ENCODE results near the gene CERK. TPM values are rescaled to one million over a fixed set of nuclear protein-coding genes. Genes with fewer than 3 reads are reported as not detected.
A peak's percentile ranks its signal among the peaks of the same experiment; 100 is the strongest.
"Not testable (repeated sequence)": the region's sequence is repeated elsewhere in the genome, so short reads cannot be mapped to it uniquely, and the experiment has no call there.

Gene CERK
- total RNA-seq, 1 donor from 2014 or later, result 87.8 TPM

DNA sequence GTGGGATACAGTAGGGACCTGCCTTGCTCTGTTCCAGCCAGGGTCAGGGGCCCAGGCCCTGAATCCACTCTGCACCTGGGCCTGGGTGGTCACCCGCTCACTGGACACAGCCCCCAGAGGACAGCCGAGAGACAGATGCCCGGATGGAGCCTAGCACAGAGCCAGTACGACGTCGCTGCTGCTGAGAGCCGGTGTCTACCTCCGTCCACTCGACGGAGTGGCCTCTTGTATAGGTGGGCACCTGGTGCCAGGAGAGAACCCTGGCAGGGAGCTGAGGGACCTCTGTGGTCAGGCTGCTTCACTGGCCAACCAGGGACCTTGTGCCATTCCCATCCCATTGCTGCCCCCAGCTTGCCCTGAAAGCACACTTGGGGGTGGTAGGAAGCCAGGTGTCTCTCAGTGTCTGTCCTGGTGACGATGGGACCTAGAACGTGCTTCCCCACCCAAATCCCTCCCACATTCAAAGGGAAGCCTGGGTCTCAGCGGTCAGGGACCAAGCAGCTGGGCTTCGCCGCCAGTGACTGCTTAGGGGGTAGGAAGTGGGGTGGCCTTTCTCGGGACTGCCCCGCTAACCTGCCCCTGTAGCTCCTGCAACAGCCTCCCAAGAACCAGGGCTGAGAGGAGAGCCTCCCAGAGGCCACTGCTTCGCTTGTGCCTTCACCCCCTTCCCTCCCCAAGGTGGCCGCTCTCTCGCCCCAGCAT is 10.3 kb upstream of the CERK start:
- DNase-seq, result no peak

DNA sequence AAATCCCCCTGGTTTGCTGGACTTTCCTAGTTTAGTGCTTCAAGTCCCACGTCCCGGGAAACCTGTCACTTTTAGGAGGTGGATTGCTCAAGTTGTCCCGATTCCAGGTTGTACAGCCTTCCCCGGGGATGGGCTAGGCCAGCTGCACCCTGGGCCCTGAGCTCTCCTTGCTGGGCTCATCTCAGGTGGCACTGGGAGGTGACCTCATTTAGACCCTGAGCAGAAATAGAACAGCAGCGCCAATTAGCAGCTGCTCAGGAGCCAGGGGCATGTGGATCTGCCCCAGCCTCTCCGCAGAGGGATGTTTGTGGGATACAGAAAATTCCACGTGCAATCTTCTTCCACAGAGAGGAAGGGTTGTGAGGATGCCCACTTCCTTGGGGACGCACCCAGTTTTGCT is 9.6 kb upstream of the CERK start:
- no peak for DNase-seq

DNA sequence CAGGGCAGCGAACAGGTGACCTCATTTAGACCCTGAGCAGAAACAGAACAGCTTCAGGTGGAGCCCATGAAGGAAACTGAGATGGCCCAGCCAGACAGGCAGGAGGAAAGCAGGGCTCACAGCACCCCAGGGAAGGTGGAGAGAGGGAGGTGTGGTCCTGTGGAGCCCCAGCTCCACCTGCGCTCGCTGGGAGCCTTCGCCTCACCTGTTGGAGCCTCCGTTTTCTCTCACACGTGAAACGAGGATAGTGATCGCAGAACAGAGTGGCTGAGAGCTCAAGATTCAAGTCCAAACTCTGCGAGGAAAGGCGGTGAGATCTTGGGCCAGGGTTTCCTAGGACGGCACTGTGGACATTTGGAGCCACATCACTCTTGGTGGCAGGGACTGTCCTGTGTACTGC is 8.6 kb upstream of the CERK start:
- DNase-seq, result no peak

DNA sequence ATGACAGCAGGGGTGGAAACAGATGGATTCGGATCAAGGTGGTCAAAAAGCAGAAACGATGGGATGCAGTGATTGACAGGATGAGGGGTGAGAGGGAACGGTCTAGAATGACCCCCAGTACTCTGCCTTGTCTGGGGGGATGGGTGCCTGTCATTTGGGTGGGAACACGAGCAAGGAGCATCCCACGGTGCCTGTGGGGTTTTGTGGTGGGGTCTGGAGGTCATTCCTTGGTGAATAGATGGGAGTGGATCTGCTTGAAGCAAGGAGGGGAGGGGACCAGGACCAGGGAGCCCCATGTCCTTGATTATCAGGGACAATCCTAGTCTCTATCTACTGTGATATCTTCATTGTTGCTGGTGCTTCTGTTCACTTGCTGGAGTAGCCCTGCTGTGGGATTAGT is 8.1 kb upstream of the CERK start:
- no peak for DNase-seq

DNA sequence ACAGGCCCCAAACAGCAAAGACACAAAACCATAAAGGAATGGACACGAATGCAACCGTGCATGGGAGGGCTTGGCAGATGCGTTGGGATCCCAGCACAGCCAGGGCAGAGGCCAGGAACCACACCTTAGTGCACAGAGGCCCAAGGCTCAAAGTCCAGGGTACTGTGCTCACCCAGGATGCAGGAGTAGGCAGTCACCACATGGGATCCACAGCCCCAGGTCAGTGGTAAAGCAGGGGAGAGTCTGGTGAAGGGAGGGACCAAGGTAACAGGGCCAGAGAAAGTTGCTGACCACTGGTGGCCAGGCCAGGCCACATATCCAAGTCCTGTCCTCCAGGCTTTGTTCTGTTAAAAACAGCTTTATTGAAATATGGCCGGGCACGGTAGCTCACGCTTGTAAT is 6.5 kb upstream of the CERK start:
- no peak for DNase-seq

DNA sequence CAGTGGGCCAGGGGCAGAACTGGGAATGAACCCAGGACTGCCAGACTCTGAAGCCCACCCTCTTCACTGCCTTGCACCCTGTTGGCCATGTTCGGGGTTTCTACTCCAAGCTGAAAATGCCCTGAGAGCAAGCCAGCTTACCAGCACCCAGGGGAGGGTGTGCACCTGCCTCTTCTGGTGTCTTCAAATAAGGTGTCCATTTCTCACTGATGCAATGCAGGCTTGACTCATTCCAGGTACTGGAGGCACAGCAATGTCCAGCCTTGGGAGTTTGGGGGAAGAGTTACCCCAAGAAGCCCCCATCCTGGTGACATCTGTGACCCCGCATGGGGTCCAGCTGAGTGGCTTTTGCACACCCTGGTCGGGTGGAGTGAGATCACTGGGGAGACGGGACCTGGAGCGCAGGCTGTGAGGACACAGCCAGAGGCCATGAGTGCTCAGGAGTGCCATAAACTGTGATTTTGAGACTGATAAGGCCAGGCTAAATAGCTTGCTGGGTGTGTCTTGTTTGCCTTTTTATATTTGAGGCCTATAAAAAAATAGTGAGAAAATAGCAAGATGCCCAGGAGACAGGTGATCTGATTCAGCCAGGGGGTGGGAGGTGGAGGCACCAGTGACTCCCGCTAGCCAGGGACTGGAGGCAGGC is 4.6 kb upstream of the CERK start:
- DNase-seq, result no peak

DNA sequence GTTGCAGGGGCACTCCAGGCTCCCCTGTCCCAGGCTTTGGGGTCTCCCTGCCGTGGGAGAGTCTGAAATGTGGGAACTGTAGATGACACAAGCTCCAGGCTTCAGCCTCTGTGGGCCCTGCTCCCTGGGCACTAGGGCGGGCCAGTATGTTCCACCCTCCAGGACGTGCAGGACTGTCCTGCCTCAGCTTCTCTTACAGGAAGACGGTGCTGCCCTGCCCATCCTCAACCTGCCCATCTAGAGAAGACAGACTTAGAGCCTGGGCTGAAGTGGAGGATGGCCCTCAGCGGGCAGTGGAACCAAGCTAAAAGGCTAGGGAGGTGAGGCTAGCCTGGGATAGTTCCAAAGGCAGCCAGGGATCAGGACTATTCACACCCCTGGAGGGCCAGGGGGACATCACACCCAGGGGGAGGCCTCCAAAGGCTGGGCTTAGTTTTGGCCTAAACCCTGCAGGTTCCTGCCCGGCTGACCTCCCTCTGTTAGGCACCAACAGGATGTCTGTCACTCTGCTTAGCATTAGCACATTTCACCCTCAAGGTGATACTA is 4.0 kb upstream of the CERK start:
- DNase-seq, result no peak

DNA sequence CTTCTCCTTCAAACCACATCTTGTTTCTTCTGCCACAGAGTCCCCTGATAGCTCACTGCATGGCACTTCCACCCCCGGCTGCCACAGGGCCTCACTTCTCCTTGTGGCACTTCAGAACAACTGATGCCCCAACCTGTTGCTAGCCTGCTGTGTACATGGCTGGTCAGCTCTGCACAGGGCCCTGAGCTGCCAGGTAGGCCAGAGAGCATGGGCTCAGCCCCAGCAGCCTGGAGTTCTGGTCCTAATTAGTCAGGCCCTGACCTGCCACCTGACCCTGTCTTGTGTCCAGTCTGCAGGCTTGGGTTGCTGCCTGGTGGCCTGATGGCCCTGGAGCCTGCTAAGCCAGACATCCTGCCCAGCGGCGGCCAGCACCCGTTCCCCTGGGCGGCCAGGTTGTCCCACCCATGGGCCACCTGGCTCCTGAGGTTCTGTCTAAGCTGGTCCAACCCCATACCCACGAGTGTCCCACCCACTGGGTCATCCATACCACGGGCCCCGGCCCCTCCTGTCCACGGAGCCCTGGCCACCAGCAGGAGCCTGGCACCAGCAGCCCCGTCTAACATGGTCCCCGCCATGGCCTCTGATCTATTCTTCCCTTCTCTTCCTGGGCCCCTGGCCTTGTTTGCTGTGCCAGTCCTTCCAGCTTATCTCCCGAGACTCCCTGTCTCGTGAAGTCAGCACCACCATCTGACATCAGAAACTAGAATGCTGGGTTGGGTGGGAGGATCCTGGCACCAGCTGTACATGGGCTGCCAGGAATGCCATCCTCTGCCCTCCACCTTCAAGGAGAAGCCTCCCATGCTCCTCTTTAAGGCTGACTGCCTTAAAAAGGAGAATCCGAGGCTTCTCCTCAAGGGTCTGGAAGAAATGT is 3.1 kb upstream of the CERK start:
- DNase-seq, result no peak

DNA sequence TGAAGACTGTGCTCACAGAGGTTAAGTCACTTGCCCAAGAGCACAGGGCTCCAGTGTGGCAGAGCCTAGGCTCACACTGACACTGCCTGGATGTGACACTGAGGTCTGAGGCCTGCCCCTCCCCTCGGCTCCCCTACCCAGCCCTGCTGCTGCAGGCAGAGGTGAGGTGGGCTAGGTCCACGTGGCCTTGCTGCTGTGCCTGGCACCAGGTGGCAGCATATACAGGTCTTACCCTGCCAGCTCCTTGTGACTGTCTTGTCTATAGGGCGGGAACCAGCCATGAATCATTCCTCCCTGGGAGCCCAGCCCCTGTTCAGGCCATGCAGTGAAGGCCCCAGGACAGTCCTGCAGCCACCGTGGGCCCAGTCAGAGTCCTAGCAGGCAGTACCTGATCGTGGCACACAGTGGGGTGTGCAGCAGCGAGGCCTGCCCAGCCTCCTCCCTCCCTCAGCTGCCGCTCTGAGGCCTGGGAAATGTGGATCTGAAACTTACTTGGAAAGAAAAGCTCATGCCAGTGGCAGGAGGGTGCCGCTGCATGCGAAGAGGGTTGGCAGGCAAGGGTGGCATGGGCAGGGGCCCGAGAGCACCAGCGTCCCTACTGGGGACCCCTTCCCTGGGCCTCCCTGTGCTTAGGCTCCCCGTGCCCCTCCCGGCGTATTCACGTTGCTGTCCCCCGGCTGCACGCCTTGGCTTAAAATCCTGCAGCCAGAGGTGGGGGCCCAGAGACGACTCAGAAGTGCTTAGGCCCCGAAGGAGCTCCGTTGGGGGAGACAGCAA is 1.2 kb upstream of the CERK start:
- DNase-seq, result no peak

DNA sequence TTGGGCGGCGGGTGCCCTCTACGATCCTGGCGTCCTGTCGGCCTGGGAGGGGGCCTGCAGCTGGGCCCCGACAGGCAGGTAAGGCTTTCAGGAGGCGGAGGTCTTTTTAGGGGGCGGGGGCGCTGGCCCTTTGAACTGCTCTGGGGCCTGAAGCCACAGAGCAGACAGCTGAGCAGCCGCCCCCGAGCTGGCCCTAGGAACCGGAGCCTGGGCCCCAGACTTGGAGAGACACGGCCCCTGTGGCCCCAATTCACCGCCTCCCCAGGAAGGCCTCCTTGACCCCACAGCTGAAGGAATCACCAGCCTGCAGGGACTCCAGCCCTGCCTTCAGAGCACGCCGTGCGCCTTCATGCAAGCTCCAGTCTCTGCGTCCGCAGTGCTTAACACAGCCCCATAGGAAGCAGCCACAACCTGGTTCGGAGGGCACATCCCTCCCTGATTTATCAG is 618 bp upstream of the CERK start:
- DNase-seq, result peak; percentile 52

DNA sequence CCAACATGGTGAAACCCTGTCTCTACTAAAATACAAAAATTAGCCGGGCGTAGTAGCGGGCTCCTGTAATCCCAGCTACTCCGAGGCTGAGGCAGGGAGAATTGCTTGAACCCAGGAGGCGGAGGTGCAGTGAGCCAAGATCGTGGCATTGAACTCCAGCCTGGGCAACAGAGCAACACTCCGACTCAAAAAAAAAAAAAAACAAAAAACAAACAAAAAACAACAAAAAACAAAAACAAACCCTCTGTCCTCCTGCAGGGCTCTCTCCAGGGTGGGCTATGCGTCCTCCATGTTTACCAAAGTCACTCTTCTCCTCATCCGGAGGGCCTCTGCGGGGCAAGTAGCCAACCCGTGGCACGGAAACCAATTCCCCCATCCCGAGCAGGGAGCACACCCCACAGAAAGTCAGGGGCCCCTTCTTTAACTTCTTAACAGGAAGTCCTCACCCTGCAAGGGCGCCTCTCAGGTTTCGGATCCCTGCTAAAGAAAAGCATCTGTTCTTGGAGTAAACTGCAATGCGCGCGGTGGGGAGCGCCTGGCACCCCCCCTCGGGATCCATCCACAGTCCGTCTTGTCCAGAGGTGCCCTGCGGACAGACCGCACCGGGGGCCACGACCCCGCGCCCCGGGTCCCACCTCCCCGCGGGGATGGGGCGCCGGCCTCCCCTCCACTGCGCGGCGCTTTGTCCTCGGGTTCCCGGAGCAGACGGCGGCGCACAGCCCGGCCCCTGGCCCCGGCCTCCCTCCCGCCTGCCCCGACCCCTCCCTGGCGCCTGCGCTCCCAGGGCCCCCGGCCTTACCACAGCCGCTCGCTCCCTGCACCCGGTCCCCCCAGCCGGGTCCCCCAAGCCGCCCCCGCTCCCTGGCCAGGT is 712 bp downstream of the CERK start:
- peak; percentile 44 for DNase-seq

DNA sequence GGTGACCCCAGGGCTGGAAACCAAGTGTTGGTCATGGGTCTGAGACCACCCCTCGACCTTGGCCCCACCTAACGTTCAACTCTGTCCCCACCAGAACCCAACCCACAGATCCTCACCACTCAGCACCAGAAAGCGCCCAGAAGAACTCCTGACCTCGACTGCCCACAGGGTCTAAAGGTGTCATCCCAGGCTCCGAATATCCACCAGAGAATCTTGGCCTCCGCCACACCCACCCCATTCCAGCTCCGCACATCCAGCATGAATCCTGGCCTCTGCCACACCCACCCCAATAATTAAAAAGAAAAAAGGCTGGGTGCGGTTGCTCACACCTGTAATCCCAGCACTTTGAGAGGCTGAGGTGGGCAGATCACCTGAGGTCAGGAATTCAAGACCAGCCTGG is 1.3 kb downstream of the CERK start:
- no peak for DNase-seq

DNA sequence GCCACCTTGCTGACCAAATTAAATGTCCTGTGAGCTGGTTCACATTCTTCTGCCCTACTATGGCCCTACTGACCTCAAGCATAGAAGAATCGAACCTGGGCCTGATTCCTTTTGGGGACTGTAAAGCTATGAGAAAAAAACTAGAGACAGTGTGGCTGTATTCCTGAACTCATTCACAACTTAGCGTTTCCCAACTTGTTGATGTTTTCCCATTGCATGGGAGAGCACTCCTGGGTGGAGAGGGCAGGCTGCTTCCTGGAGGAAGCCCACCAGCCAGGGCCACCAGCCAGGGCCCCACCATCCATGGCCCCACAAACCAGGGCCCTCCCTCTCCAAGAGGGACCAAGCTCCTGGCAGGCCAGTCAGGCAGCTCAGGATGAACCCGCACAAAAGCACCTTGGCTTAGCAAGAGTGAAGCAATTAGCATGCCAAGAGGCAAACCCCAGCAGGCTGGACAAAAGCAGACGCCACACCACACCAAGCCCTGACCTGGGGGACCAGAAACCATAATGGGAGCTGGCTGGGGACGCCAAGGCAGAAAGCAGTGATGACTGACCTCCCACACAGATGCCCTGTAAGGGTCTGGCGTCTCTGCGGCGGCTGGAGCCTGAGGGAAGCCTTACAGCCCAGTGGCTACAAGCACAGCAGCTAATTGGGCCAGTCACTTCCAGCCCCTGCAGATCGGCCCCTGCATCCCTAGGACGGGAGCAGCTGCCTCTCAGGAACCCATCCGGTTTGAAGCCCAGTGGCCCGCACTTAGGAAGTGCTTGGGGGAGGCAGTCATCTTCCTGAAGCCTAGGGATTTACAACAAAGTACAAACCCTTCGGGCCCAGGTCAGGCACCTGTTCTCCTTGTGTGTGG is 2.1 kb downstream of the CERK start:
- DNase-seq, result peak; percentile 92

DNA sequence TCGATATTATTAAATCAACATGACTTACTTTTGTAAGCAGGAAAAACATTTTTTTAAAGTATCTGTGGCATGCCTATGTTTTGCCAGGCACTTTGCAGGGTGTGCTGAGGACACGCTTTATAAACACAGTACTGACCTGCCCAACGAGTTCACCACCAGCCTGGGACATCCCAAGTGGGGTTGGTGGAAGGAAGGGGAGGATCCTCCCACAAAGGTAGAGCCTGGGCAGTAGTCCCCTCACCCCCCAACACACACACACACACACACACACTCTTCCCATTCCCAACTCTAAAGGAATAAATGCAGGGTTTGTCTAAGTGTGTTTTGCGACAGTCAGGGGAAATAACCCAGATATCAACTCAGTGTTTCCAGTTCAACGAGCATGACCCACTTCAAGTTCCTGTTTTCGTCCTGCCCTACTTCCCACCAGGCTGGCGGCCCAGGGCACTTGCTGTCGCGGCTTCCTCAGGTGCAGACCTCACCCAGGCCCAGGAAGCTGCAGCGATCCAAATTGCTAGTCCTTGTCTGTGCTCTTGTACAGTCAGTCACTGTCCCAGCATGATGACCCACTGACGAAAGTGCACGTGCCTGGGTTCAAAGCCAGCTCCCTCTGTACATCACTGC is 3.1 kb downstream of the CERK start:
- DNase-seq, result peak; percentile 69

DNA sequence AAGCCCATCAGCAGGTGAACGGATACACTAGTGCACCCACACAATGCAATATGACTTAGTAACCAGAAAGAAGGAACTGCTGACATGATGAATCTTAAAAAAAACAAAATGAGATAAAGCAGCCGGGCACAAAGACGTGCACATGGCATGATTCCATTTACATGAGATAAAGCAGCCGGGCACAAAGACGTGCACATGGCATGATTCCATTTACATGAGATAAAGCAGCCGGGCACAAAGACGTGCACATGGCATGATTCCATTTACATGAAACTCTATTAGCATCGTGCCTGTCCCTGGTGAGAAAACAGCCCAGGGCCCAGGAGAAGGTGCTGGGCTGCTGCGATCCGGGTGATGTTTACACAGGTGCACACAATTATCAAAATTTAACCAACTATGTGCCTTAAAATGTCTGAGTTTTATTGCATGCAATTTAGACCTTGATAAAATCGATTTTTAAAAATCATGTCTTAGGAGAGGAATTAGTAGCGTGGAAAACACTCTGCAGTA is 3.8 kb downstream of the CERK start:
- not testable (repeated sequence) for DNase-seq

DNA sequence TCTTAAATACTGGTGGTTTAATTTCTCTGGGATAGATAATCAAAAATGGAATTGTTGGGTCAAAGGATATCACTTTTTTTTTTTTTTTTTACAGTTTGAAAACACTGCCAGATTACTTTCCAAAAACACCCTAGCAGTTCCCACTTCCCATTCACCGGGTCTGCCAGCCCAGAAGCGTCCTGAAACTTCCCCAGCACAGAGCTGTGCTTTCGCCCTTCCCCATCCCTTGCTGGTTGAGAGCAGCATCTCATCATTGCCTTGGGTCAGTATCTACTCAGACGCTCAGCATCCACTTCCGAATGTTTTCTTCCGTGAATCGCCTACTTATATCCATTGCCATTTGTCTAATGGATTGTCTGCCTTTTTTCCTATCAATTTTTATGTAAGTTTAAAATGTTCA is 5.5 kb downstream of the CERK start:
- DNase-seq, result no peak

DNA sequence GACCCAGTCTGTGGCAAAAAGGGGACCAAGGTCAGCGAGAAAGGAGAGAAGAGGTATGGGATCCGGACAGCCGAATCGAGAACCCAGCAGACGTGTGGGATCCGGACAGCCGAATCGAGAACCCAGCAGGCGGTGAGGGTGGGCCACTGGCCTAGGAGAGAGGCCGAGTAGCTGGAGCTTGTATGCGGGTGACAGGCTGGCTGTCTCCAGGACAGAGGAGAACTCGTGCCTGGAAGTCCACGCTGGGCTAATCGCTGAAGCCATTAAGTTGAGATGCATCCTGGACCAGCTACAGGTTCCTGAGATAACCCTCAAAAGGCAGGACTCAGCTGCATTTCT is 6.0 kb downstream of the CERK start:
- DNase-seq, result no peak

DNA sequence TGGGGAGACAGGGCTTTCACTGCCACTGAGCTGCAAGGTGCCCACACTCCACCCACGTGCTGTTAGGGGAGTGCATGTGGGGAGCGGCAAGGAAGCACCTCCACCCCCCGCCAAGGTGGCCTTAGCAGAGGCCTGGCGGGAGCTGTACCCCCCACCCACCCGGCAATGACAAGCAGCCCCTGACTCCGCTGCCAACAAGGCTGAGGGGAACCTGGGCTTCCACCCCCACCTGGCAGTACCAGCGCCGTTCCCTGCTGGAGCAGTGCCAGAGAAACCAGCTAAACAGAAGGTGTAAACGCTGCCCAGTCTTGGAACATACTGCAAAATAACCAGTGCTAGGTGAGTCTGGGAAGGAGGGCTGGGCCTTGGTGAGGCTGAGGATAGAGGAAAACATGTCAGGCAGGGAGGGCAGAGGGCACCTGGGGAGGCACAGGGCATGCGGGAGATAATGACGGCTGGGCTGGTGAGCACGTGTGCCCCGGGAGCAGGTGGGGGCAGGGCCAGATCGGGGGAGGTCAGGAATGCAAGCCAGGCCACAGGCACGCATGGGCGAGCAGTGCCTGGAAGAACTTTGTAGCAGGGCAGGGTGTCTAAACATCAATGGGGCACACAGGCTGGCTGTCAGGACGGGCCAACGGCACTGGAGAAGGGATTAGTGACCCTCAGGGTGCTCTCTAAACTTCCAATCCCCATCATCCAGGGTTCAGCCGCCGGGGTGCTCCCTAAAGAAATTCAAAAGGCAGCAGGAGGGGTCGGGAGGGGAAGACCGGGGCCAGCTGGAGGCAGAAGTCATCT is 6.6 kb downstream of the CERK start:
- no peak for DNase-seq

Data from dermis blood vessel endothelial cell (primary cell).